Transverse colon (tissue), 4 donors: Measurements from ENCODE around the gene MYO18B. TPM values are rescaled to one million over a fixed set of nuclear protein-coding genes. Genes with fewer than 3 reads are reported as not detected.

Source experiments
- DNase-seq: peaks from one replicate; pipeline ENCODE4 v3.0.0-alpha.2; 2019
- H3K27ac ChIP-seq, 4 donors: fragments of 200-600 bp; sonication (generic); 2 replicates each; pipeline ENCODE4 v1.5.1; 2016 to 2018; ENCODE audit warnings: inconsistent platforms in 4 of 4
- H3K27me3 ChIP-seq: fragments of 200-600 bp; sonication (generic); 2 replicates; pipeline ENCODE4 v1.5.1; 2017; ENCODE audit warnings: inconsistent platforms
- H3K36me3 ChIP-seq, 4 donors: fragments of 200-600 bp; sonication (generic); 2 replicates each; pipeline ENCODE4 v1.5.1; 2017 to 2019; ENCODE audit warnings: inconsistent platforms in 4 of 4
- H3K4me1 ChIP-seq, 4 donors: fragments of 200-600 bp; sonication (generic); 2 replicates each; pipeline ENCODE4 v1.5.1; 2017 to 2020; ENCODE audit warnings: inconsistent platforms in 4 of 4
- H3K4me3 ChIP-seq, 4 donors: fragments of 200-600 bp; sonication (generic); 1 replicate in 1 of 4; 2 replicates in 3 of 4; pipeline versions ENCODE4 v1.5.1 to v1.6.1; 2017 to 2019; ENCODE audit warnings: inconsistent platforms in 4 of 4
- H3K9me3 ChIP-seq, 2 donors: fragments of 200-600 bp; sonication (generic); 2 replicates each; pipeline ENCODE4 v1.5.1; 2017 to 2019; ENCODE audit warnings: inconsistent platforms in 2 of 2
- EP300 ChIP-seq: sonication (generic); formaldehyde crosslinking; IDR thresholded peaks from one replicate; pipeline ENCODE4 v1.6.1; 2017; ENCODE audit warnings: antibody characterized with exemption, low read depth
- POLR2A ChIP-seq: fragments of 450-650 bp; IDR thresholded peaks from one replicate; pipeline ENCODE4 v1.6.1; 2016; ENCODE audit warnings: antibody characterized with exemption, mild to moderate bottlenecking, moderate library complexity
- POLR2AphosphoS5 ChIP-seq, 3 donors: sonication (generic); formaldehyde crosslinking; IDR thresholded peaks; one replicate each; pipeline ENCODE4 v1.6.1; 2016; ENCODE audit warnings: antibody characterized with exemption in 3 of 3
- WGBS, 2 donors: methylation state at CpG; one replicate each; pipeline ENCODE4 v1.1.5; 2018; ENCODE audit warnings: low coverage in 1 of 2; 5-methylcytosine and 5-hydroxymethylcytosine counted together
- in situ Hi-C, 4 donors: fragments of 200-750 bp; cut with MboI; loops; one replicate each; pipeline versions ENCODE4 v1.15.0 to v1.15.1; 2017; ENCODE audit warnings: low sequenced_read_pairs in 3 of 4, low pct_ligation_motif_present in 1 of 4, low pct_unique_long_range_greater_than_20kb in 1 of 4
- intact Hi-C: fragments of 100-400 bp; cut with DNase I; formaldehyde crosslinking; loops from one replicate; pipeline ENCODE4 v1.15.1; 2023; ENCODE audit warnings: low total_unique reads
- total RNA-seq, 4 donors: library from RNA; depleted of rRNA; stranded (reverse); fragments of >200 nt; gene quantifications; one replicate each; pipeline ENCODE4 v1.1.0, GENCODE V29; 2016
- TF ChIP-seq, protein P1 (sequence below), 5 experiments: fragments of 200-600 bp in 3 of 5; fragments of 450-650 bp in 2 of 5; sonication (generic) in 3 of 5; IDR thresholded peaks; 1 replicate in 2 of 5; 2 replicates in 3 of 5; pipeline ENCODE4 v1.5.1; 2016 to 2017; ENCODE audit warnings: antibody characterized with exemption in 5 of 5, inconsistent platforms in 3 of 5, mild to moderate bottlenecking in 2 of 5, moderate library complexity in 1 of 5

MYO18B gene
- total RNA-seq, 4 donors from 2014 or later, result 0.27 TPM; not detected in 3

DNA sequence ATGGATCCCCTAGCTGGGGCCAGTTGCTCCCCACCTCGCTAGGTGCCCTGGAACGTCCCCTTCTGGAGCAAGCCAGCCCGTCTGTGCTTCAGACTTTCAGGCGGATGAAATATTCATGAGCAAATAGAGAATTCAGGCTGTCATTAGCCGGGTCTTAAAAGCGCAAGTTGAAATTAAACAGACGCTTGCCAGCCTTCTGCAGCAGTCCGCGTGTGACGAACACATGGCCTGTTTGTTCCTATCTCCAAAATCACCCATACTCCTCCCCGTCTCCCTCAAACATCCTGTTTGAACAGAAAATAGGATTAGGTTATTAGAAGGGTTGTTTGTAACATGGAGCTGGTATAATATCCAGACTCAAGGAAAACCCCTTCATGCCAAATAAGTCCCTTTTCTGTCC lies 38.7 kb downstream of the MYO18B start:
- H3K9me3 ChIP-seq, result no peaks in the 10 kb centered on the region
- H3K27me3 ChIP-seq, result no peaks in the 10 kb centered on the region
- H3K4me3 ChIP-seq, result no peak overlapping the region
- intact Hi-C loops (no loop called here), in situ Hi-C loops (loop anchor here in 2 of 4 donors (25.0 kb wide), 1 partner anchor 557 kb away; no protein-coding TSS in a partner anchor)
- 47 to 64% methylated on average over 4 to 11 of the region's 11 CpGs for WGBS, 2 donors
- H3K4me1 ChIP-seq, result no peaks in the 10 kb centered on the region
- peak in 1 of 3 donors; percentile 48 for TF ChIP-seq POLR2AphosphoS5 (IDR thresholded peaks at IDR 0.05)
- TF ChIP-seq EP300, result no peak
- TF ChIP-seq POLR2A, result no peak
- TF ChIP-seq, protein P1, sequence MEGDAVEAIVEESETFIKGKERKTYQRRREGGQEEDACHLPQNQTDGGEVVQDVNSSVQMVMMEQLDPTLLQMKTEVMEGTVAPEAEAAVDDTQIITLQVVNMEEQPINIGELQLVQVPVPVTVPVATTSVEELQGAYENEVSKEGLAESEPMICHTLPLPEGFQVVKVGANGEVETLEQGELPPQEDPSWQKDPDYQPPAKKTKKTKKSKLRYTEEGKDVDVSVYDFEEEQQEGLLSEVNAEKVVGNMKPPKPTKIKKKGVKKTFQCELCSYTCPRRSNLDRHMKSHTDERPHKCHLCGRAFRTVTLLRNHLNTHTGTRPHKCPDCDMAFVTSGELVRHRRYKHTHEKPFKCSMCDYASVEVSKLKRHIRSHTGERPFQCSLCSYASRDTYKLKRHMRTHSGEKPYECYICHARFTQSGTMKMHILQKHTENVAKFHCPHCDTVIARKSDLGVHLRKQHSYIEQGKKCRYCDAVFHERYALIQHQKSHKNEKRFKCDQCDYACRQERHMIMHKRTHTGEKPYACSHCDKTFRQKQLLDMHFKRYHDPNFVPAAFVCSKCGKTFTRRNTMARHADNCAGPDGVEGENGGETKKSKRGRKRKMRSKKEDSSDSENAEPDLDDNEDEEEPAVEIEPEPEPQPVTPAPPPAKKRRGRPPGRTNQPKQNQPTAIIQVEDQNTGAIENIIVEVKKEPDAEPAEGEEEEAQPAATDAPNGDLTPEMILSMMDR (IDR thresholded peaks at IDR 0.05), result no peak
- no peaks in the 10 kb centered on the region for H3K36me3 ChIP-seq
- no peak overlapping the region for H3K27ac ChIP-seq
- DNase-seq, result no peak

DNA sequence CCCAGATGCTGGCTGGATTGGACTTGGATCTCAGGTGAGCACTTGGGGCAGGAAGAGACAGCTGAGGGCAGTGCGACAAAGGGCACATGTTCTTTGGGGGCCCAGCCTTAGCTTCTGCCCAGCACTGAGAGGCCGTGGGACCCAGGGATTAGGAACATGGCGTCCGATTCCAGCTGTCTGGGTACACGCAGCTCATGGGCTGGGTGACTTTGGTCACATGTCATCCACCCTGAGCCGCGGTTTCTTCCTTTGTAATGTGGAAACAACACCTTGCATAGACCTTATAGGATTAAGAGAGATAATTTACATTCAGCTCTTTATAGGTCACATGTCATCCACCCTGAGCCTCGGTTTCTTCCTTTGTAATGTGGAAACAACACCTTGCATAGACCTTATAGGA lies 39.8 kb downstream of the MYO18B start:
- no peaks in the 10 kb centered on the region for H3K9me3 ChIP-seq
- H3K36me3 ChIP-seq, result no peaks in the 10 kb centered on the region
- intact Hi-C loops, result no loop called here
- 83% methylated on average over 8 of the region's 8 CpGs; no CpG with 5 or more reads in 1 of the 2 donors for whole genome bisulfite sequencing, 2 donors
- no peak for TF ChIP-seq EP300
- TF ChIP-seq, protein P1 (IDR thresholded peaks at IDR 0.05), result no peak
- no peak for TF ChIP-seq POLR2A
- TF ChIP-seq POLR2AphosphoS5 (IDR thresholded peaks at IDR 0.05), result no peak
- in situ Hi-C loops, result loop anchor here in 2 of 4 donors (25.0 kb wide), 1 partner anchor 556 kb away; no protein-coding TSS in a partner anchor
- H3K27me3 ChIP-seq, result no peaks in the 10 kb centered on the region
- no peak for DNase-seq
- no peak overlapping the region for H3K4me3 ChIP-seq
- no peaks in the 10 kb centered on the region for H3K4me1 ChIP-seq
- H3K27ac ChIP-seq, result no peak overlapping the region

DNA sequence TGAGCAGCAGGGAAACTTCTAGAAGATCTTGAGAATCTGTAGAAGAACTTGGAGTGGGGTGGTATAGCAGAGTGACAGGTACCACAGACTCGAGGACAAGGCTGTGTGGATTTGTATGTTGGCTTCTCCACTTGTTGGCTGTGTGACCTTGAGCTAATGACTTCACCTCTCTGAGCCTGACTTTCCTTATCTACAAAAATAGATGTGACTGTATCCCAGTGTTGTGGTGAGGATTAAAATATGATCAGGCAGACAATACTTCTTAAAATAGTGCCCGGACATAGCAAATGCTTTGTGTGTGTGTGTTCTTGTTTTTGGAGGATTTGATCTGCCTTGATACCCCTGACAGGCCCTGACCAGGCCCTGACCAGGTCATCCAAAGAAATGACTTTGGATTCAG lies 40.8 kb downstream of the MYO18B start:
- in situ Hi-C loops, result loop anchor here in 2 of 4 donors (25.0 kb wide), 1 partner anchor 554 kb away; no protein-coding TSS in a partner anchor

DNA sequence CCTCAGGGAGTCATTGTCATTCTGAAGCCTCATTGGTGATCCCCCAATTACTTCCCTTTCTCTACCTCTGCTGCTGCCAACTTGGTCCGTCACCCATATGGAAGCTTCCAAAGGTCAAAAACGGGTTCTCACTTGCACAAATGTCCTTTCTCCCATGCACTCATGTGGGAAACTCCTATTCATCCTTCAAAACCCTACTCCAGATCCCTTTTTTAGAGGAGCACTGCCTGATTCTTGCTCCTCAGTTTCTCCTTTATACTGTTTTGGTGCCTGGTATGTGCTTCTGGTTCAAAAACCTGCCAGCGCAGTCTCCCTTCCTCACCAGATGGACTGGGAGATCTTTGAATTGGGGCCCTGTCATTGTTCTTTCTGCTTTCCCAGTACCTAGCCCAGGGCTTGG lies 41.9 kb downstream of the MYO18B start:
- Histone ChIP-seq H3K9me3 (no peaks in the 10 kb centered on the region), H3K4me1 (no peaks in the 10 kb centered on the region), H3K27ac (no peak overlapping the region), H3K27me3 (no peaks in the 10 kb centered on the region), H3K36me3 (no peaks in the 10 kb centered on the region), H3K4me3 (no peak overlapping the region)
- in situ Hi-C loops (loop anchor here in 2 of 4 donors (25.0 kb wide), 1 partner anchor 553 kb away; no protein-coding TSS in a partner anchor), intact Hi-C loops (no loop called here)
- 67 to 81% methylated on average over 3 of the region's 3 CpGs for WGBS, 2 donors
- no peak for TF ChIP-seq POLR2AphosphoS5 (IDR thresholded peaks at IDR 0.05)
- no peak for TF ChIP-seq POLR2A
- TF ChIP-seq, protein P1 (IDR thresholded peaks at IDR 0.05), result no peak
- TF ChIP-seq EP300, result no peak
- DNase-seq, result no peak

More for the DNA sequence above, 40.8 kb downstream of the MYO18B start:
- Histone ChIP-seq H3K27ac (no peak overlapping the region), H3K4me3 (no peak overlapping the region), H3K27me3 (no peaks in the 10 kb centered on the region), H3K36me3 (no peaks in the 10 kb centered on the region), H3K9me3 (no peaks in the 10 kb centered on the region), H3K4me1 (no peaks in the 10 kb centered on the region)
- TF ChIP-seq EP300, result no peak
- no peak for TF ChIP-seq POLR2AphosphoS5 (IDR thresholded peaks at IDR 0.05)
- TF ChIP-seq, protein P1 (IDR thresholded peaks at IDR 0.05), result no peak
- TF ChIP-seq POLR2A, result no peak
- no peak for DNase-seq
- intact Hi-C loops, result no loop called here
- 56 to 66% methylated on average over 2 of the region's 2 CpGs for WGBS, 2 donors
